ENCODE measurements around the gene UBE2Q2.

- TF ChIP-seq EZH2 (IDR thresholded peaks at IDR 0.05; ENCODE audit: insufficient read depth, poor library complexity, severe bottlenecking) (no peak), EZH2phosphoT487 (IDR thresholded peaks at IDR 0.05; ENCODE audit: insufficient read depth, low read depth) (no peak)
Measured at GRCh38 chr15:75832114-75832513, 11.1 kb upstream of the UBE2Q2 start.
